ENCODE results near the gene PNPLA8.
A peak's percentile ranks its signal among the peaks of the same experiment; 100 is the strongest.
"Not testable (repeated sequence)": the region's sequence is repeated elsewhere in the genome, so short reads cannot be mapped to it uniquely, and the experiment has no call there.

Gene PNPLA8

GRCh38 chr7:108568801-108569380 lies 43.0 kb upstream of the PNPLA8 start:
- no peak for TF ChIP-seq CTCF (IDR thresholded peaks at IDR 0.05; ENCODE audit: low read depth, low read length)
- Histone ChIP-seq H3K4me1 (no peaks in the 10 kb centered on the region), H3K9me3 (no peaks in the 10 kb centered on the region), H3K36me3 (peaks cover 12% of the 10 kb centered on the region), H3K4me3 (ENCODE audit: low read depth, low read length) (peak overlapping the region; percentile 82), H3K27me3 (no peaks in the 10 kb centered on the region)
- no peak for DNase-seq

- TF ChIP-seq CTCF (IDR thresholded peaks at IDR 0.05; ENCODE audit: low read depth, low read length): no peak
- Histone ChIP-seq H3K36me3 (0 out of 2 replicates have a peak, but pooled peaks cover 6% of the 10 kb centered on the region), H3K9me3 (no peaks in the 10 kb centered on the region), H3K27me3 (no peaks in the 10 kb centered on the region), H3K4me3 (ENCODE audit: low read depth, low read length) (no peak overlapping the region), H3K4me1 (no peaks in the 10 kb centered on the region)
- no peak for DNase-seq
Observed at GRCh38 chr7:108565987-108566386, 40.1 kb upstream of the PNPLA8 start.

- peaks cover 2% of the 10 kb centered on the region; the same call in 1 of the 2 replicates for H3K9me3 ChIP-seq
- H3K4me3 ChIP-seq (ENCODE audit: low read depth, low read length): no peak overlapping the region
- no peak for DNase-seq
- H3K27me3 ChIP-seq: no peaks in the 10 kb centered on the region
- TF ChIP-seq CTCF (IDR thresholded peaks at IDR 0.05; ENCODE audit: low read depth, low read length): no peak
- no peaks in the 10 kb centered on the region for H3K4me1 ChIP-seq
- 0 out of 2 replicates have a peak, but pooled peaks cover 6% of the 10 kb centered on the region for H3K36me3 ChIP-seq
Observed at GRCh38 chr7:108561047-108561619, 35.2 kb upstream of the PNPLA8 start.

GRCh38 chr7:108559253-108559652 lies 33.3 kb upstream of the PNPLA8 start:
- no peak for DNase-seq
- no peak for TF ChIP-seq CTCF (IDR thresholded peaks at IDR 0.05; ENCODE audit: low read depth, low read length)
- no peak overlapping the region for H3K4me3 ChIP-seq (ENCODE audit: low read depth, low read length)
- no peaks in the 10 kb centered on the region for H3K27me3 ChIP-seq
- H3K36me3 ChIP-seq: 0 out of 2 replicates have a peak, but pooled peaks cover 2% of the 10 kb centered on the region
- no peaks in the 10 kb centered on the region for H3K4me1 ChIP-seq
- H3K9me3 ChIP-seq: peaks cover 2% of the 10 kb centered on the region; the same call in 1 of the 2 replicates

- Histone ChIP-seq H3K9me3 (peaks cover 2% of the 10 kb centered on the region; the same call in 1 of the 2 replicates), H3K4me1 (no peaks in the 10 kb centered on the region), H3K4me3 (ENCODE audit: low read depth, low read length) (no peak overlapping the region), H3K36me3 (no peaks in the 10 kb centered on the region), H3K27me3 (no peaks in the 10 kb centered on the region)
- TF ChIP-seq CTCF (IDR thresholded peaks at IDR 0.05; ENCODE audit: low read depth, low read length): no peak
- DNase-seq: no peak
Observed at GRCh38 chr7:108557617-108558016, 31.7 kb upstream of the PNPLA8 start.

- no peaks in the 10 kb centered on the region for H3K27me3 ChIP-seq
- no peaks in the 10 kb centered on the region for H3K4me1 ChIP-seq
- H3K4me3 ChIP-seq (ENCODE audit: low read depth, low read length): no peak overlapping the region
- no peak for TF ChIP-seq CTCF (IDR thresholded peaks at IDR 0.05; ENCODE audit: low read depth, low read length)
- peaks cover 2% of the 10 kb centered on the region; the same call in 1 of the 2 replicates for H3K9me3 ChIP-seq
- no peaks in the 10 kb centered on the region for H3K36me3 ChIP-seq
- DNase-seq: no peak
Observed at GRCh38 chr7:108557191-108557590, 31.3 kb upstream of the PNPLA8 start.

GRCh38 chr7:108556665-108557064 lies 30.7 kb upstream of the PNPLA8 start:
- not testable (repeated sequence) for H3K9me3 ChIP-seq; DNase-seq; H3K36me3 ChIP-seq; H3K4me3 ChIP-seq (ENCODE audit: low read depth, low read length); H3K27me3 ChIP-seq; H3K4me1 ChIP-seq

GRCh38 chr7:108548141-108548896 lies 22.4 kb upstream of the PNPLA8 start:
- H3K9me3 ChIP-seq; H3K4me1 ChIP-seq; H3K27me3 ChIP-seq; DNase-seq; H3K36me3 ChIP-seq; H3K4me3 ChIP-seq (ENCODE audit: low read depth, low read length): not testable (repeated sequence)

Data from BE2C (cell line).